KMS-11 (cell line): ENCODE measurements around the gene TSPO.

ENCODE experiments used
- H2AFZ ChIP-seq: fragments of 200-600 bp; sonication (generic); 2 replicates; pipeline ENCODE4 v1.6.1; 2016; ENCODE audit warnings: antibody characterized with exemption, mixed run types, low read depth
- H3K27ac ChIP-seq: fragments of 200-600 bp; sonication (generic); 2 replicates; pipeline ENCODE4 v1.6.1; 2016; ENCODE audit warnings: mild to moderate bottlenecking, mixed run types
- H3K27me3 ChIP-seq: fragments of 200-600 bp; sonication (generic); 2 replicates; pipeline ENCODE4 v1.6.1; 2017; ENCODE audit warnings: mild to moderate bottlenecking, low read depth, mixed run types, moderate library complexity; ENCODE audit not compliant: insufficient read depth
- H3K36me3 ChIP-seq: fragments of 200-600 bp; sonication (generic); 2 replicates; pipeline ENCODE4 v1.6.1; 2017; ENCODE audit warnings: mild to moderate bottlenecking, mixed run types; ENCODE audit not compliant: insufficient read depth
- H3K4me1 ChIP-seq: fragments of 200-600 bp; sonication (generic); 2 replicates; pipeline ENCODE4 v1.6.1; 2016; ENCODE audit warnings: mild to moderate bottlenecking, low read depth, mixed run types; ENCODE audit not compliant: poor library complexity, severe bottlenecking
- H3K4me2 ChIP-seq: fragments of 200-600 bp; sonication (generic); 2 replicates; pipeline ENCODE4 v1.7.0; 2016; ENCODE audit warnings: mild to moderate bottlenecking, mixed run types
- H3K4me3 ChIP-seq: fragments of 200-600 bp; sonication (generic); IDR thresholded peaks from 2 replicates; pipeline ENCODE4 v1.6.1; 2017; ENCODE audit warnings: low read depth, low read length, mixed read lengths; ENCODE audit not compliant: insufficient read depth
- H3K79me2 ChIP-seq: fragments of 200-600 bp; sonication (generic); 2 replicates; pipeline ENCODE4 v1.6.1; 2016; ENCODE audit warnings: low read depth, mixed run types; ENCODE audit not compliant: insufficient read depth
- H3K9ac ChIP-seq: fragments of 200-600 bp; sonication (generic); 2 replicates; pipeline ENCODE4 v1.6.1; 2016; ENCODE audit warnings: mild to moderate bottlenecking, mixed run types
- H4K20me1 ChIP-seq: fragments of 200-600 bp; sonication (generic); 2 replicates; pipeline ENCODE4 v1.6.1; 2016; ENCODE audit warnings: mild to moderate bottlenecking, mixed run types; ENCODE audit not compliant: insufficient read depth
- CTCF ChIP-seq: fragments of 200-600 bp; sonication (generic); conservative IDR thresholded peaks from 2 replicates; pipeline ENCODE4 v1.6.1; 2017; ENCODE audit warnings: low read depth, mild to moderate bottlenecking, antibody characterized with exemption, low read length, moderate library complexity, mixed read lengths

The TSPO gene

DNA sequence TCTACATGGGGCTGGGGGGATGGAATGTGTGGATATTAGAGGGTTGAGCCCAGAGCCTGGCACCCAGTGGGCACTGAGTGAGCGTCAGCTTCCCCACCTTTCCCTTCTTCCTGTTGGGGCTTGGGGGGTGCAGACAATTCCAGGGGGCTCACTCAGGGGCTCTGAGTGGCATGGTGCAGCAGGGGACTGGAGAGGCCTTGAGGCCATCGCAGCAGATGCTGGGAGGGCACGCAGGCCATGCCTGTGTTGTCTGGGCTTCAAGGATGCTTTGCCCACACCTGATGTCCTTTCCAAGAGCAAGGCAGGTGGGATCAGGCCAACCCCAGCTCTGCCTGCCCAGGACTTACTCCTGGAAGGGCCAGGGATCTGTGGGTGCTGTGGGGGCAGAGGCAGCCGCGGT is 46.8 kb downstream of the TSPO start:
- Histone ChIP-seq H3K36me3 (no peaks in the 10 kb centered on the region), H3K27me3 (peaks cover 56% of the 10 kb centered on the region), H3K4me2 (no peak overlapping the region), H3K79me2 (no peaks in the 10 kb centered on the region), H3K4me1 (no peaks in the 10 kb centered on the region), H2AFZ (no peak overlapping the region), H3K4me3 (no peak overlapping the region), H3K27ac (no peak overlapping the region), H3K9ac (no peak overlapping the region), H4K20me1 (no peaks in the 10 kb centered on the region)
- no peak for TF ChIP-seq CTCF

DNA sequence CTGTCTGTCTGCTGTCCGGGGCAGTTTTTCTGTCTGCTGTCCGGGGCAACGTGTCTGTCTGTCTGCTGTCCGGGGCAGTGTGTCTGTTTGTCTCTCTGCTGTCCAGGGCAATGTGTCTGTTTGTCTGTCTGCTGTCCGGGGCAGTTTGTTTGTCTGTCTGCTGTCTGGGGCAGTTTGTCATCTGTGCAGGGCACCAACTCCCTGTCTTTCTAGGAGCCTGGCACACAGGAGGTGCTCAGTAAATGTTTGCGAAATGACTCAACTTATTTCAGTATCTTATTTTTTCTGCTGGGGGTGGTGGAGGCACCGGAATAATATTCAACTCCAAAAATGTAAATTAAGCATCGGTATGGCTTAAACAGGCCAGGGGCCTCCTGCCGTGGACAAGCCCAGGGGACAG is 47.6 kb downstream of the TSPO start:
- Histone ChIP-seq H3K4me1 (no peaks in the 10 kb centered on the region), H4K20me1 (no peaks in the 10 kb centered on the region), H3K27ac (no peak overlapping the region), H3K27me3 (peaks cover 56% of the 10 kb centered on the region), H3K36me3 (no peaks in the 10 kb centered on the region), H3K9ac (no peak overlapping the region), H3K4me2 (no peak overlapping the region), H3K4me3 (no peak overlapping the region), H2AFZ (no peak overlapping the region), H3K79me2 (no peaks in the 10 kb centered on the region)
- no peak for TF ChIP-seq CTCF

DNA sequence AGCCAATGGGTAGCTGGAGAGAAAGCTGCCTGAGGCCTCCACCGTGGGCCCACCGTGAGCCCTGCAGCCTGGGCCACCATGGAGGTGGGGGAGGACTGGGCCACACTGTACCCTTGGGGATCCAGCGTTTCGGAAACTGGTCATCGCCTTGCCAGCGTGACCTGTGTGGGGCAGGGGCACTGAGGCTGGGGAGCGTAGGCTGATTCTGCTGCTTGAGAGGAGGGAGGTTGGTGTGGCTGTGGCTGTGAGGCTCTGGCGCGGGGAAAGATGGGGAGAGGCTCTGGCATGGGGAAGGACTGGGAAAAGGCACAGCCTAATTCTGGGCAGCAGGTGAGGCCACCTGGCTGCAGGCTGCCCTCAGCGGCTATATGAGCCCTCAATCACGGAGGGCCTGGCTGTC is 48.2 kb downstream of the TSPO start:
- no peak overlapping the region for H3K4me2 ChIP-seq
- TF ChIP-seq CTCF: no peak
- no peaks in the 10 kb centered on the region for H3K36me3 ChIP-seq

GRCh38 chr22:43200031-43200430 is 48.7 kb downstream of the TSPO start:
- Histone ChIP-seq H3K36me3 (no peaks in the 10 kb centered on the region), H3K27me3 (peaks cover 52% of the 10 kb centered on the region), H3K27ac (no peak overlapping the region), H3K4me2 (no peak overlapping the region), H3K4me1 (no peaks in the 10 kb centered on the region), H3K9ac (no peak overlapping the region), H3K4me3 (no peak overlapping the region), H2AFZ (no peak overlapping the region), H4K20me1 (no peaks in the 10 kb centered on the region), H3K79me2 (no peaks in the 10 kb centered on the region)
- no peak for TF ChIP-seq CTCF

More for the DNA sequence above, 48.2 kb downstream of the TSPO start:
- H3K27me3 ChIP-seq: peaks cover 56% of the 10 kb centered on the region
- H3K79me2 ChIP-seq: no peaks in the 10 kb centered on the region
- H2AFZ ChIP-seq: no peak overlapping the region
- no peak overlapping the region for H3K9ac ChIP-seq
- no peak overlapping the region for H3K4me3 ChIP-seq
- no peak overlapping the region for H3K27ac ChIP-seq
- H4K20me1 ChIP-seq: no peaks in the 10 kb centered on the region
- no peaks in the 10 kb centered on the region for H3K4me1 ChIP-seq

DNA sequence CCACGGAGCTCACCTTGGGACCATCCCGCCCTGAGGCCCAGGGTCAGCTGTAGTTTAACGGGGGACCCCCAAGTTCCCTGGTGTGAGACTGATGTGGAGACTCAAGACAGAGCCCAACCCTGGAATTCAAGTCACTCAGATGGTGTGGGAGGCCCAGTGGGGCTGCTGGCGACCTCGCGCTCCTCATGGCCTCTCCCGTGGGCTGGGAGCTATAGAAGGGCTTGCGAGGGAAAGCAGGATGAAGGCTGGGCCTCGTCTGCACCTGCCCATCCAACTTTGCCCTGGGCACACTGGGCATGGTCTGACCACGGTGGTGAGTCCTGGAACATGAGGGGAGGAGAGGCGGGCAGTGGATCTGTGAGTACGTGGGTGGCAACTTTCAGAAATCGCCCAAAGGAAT is 49.2 kb downstream of the TSPO start:
- no peak overlapping the region for H3K4me3 ChIP-seq
- H3K27me3 ChIP-seq: peaks cover 47% of the 10 kb centered on the region
- H3K4me1 ChIP-seq: no peaks in the 10 kb centered on the region
- H3K27ac ChIP-seq: no peak overlapping the region
- TF ChIP-seq CTCF: no peak
- H3K9ac ChIP-seq: no peak overlapping the region
- no peaks in the 10 kb centered on the region for H3K36me3 ChIP-seq
- no peak overlapping the region for H3K4me2 ChIP-seq
- no peak overlapping the region for H2AFZ ChIP-seq
- no peaks in the 10 kb centered on the region for H4K20me1 ChIP-seq
- no peaks in the 10 kb centered on the region for H3K79me2 ChIP-seq
